ENCODE measurements around the gene UBE2L5.
A peak's percentile ranks its signal among the peaks of the same experiment; 100 is the strongest.

Gene UBE2L5

DNA sequence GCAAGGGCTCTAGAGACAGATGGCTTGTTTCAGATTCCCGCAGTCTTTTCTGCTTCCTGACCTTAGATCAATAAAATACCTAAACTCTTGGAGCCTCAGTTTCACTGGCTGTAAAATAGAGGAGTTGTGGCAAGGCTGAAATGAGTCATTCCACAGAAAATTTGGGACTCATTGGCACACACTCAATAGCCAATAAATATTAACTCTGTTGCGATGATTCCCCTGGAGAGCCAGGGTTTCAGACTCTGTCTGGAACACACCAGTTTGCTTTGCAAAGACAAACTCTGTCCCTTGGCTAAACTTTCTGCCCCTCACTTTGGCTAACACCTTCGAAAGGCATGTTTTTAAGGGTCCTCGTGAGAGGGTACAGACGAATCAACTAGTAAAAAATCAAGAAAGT, 18.1 kb upstream of the UBE2L5 start:
- FAIRE-seq: no peak
- DNase-seq (ENCODE audit: low spot score): no peak

DNA sequence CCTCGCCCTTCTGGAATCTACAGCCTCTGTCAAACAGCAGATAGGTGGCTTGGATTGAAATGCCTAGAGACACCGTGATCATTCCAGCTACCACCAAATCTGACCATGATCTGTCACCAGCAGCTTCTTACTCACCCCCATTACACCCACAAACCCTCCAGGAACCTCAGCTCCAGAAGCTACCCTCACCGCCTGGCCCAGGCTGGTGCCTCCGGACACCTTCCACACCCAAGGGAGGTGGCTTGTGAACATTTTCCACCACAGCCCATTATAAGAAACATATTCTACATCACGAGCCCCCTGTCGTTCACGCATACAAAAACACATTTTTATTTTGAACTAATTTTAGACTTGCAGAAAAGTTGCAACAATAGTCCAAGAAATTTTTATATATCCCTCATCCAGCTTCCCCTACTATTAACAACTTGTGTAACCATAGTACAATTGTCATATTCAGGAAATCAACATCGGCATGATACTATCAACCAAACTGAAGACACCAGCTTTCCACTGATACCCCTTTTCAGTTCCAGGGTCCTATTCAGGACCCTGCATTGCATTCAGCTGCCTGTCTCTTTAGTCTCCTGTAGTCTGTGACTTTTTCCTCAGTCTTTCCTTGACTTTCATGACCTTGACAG, 15.4 kb upstream of the UBE2L5 start:
- no peak for DNase-seq (ENCODE audit: low spot score)
- no peak for FAIRE-seq

DNA sequence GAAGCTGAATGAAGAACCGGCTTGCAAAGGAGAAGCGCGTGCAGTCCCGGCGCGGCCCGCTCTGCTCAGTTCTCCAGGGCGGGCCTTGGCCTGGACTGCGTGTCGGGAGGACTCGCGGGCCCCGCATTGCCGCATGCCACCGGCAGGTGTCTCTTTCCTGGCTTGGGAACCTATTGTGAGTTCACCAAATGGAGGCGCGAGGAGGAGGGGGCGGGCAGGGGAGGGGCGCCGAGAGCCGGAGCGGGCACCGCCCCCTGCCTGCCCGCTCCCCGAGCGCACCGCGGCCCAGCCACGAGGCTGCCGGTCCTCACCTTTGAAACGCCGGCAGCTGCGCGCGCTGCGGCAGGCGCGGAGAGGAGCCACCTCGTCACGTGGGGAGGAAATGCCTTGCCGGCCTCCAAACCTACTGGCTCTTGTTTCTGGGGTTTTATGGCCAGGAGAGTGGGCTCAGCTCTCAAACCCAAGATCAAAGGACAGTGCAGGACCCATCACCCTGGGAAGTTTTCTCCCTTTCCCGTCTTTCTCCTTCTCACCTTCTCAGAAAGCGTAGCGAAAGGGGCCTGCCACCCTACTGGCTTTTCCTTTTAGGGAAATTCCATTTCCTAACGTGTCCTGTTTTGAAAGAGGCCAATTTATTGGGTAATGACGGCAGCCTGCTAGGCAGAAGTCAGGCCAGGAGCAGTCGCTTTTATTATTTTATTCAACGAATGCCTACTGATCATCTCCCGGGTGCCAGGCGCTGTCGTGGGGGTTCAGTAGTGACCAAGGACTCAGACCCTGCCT, 13.8 kb upstream of the UBE2L5 start:
- DNase-seq (ENCODE audit: low spot score) (peak; percentile 73), FAIRE-seq (no peak)

DNA sequence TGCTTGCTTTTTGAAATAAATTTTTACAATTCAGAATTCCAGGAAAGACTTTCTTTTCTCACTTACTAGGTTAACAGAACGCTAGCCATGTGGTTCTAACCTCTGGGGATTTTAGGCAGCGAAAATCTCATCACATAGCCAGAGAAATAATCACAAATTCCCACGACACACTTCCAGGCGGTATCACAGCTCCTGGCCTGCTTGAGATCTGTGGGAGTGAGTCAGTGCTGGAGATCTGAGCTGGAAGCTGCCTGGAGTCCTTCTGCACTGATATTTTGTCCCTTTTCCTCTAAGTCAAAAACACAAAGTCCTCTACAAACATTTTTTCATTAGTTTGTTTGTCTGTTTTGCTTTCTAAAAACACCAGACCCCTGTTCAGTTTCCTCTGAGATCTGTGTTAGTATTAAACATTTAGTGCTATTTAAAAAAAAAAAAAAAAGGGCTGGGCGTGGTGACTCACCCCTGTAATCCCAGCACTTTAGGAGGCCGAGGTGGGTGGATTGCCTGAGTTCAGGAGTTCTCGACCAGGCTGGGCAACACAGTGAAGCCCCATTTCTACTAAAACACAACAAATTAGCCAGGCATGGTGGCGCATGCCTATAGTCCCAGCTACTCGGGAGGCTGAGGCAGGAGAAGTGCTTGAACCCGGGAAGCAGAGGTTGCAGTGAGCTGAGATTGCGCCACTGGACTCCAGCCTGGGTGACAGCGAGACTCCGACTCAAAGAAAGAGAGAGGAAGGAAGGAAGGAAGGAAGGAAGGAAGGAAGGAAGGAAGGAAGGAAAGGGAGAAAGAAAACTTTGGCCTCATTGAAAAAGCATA, 12.2 kb upstream of the UBE2L5 start:
- FAIRE-seq (no peak), DNase-seq (ENCODE audit: low spot score) (peak; percentile 45)

DNA sequence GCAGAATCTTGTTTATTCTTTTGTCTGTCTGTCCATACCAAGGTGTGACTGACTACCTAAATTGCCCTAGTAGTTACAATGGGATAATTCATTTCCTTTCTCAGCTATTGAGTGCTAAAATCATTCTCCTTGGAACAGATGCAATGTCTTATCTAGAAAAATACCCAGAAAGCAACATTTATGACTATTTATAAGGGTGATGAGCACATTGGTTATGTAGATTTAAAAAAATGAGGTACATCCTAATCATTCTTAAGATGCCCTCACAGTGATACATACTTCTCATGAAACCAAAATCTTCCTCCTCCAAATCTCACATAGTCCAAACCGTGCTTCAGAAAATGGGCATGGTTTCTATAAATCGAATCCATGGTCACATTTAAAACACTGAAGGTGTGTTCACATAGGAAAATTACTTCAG, 11.6 kb upstream of the UBE2L5 start:
- no peak for FAIRE-seq
- no peak for DNase-seq (ENCODE audit: low spot score)

DNA sequence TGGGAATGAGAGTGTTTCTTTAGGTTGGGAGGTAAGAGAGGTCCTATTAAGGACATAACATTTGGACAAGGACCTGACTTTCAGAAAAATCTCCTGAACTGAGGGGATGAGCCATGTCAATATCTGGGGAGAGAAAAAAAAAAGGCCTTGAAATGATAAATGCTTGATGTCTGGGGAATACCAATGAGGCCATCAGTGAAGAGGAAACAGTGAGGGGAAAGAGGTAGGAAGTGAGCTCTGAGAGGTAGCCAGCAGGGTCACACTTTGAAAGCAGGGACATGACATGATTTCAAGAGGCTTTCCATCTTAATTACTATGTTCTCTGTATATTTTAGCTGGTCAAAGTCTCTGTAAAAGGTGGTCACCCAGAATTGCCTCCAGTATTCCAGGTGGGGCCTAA, 9.9 kb upstream of the UBE2L5 start:
- DNase-seq (ENCODE audit: low spot score) (no peak), FAIRE-seq (no peak)

DNA sequence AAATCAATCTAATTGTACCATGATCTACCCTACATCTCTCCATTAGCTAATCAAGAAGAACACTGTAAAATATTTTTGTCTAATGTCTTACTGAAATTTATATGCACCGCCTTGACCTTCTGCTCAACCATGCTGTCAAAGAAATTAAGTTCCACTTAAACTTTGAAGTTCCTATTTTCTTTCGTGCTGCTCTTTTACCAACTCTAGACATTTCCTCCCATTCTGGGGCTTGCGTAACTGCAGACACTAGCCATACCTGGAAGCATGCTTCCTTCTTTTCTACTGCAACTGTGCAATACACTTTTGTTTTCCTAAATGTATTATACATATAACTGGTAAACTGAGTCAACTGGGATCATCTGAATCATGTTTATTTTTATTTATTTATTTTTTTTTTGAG, 8.5 kb upstream of the UBE2L5 start:
- DNase-seq (ENCODE audit: low spot score): no peak
- no peak for FAIRE-seq

DNA sequence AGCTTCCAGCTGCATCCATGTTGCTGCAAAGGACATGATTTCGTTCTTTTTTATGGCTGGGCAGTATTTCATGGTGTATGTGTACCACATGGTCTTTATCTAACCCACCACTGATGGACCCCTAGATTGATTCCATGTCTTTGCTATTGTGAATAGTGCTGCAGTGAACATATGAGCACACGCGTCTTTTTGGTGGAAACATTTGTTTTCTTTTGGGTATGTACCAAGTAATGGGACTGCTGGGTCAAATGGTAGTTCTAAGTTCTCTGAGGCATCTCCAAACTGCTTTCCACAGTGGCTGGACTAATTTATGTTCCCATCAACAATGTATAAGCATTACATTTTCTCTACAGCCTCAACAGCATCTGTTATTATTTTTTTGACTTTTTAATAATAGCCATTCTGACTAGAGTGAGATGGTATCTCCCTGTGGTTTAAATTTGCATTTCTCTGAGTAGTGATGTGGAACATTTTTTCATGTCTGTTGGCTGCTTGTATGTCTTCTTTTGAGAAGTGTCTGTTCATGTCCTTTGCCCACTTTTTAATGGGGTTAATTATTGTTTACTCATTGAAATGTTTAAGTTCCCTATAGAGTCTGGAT, 6.8 kb upstream of the UBE2L5 start:
- FAIRE-seq: no peak

DNA sequence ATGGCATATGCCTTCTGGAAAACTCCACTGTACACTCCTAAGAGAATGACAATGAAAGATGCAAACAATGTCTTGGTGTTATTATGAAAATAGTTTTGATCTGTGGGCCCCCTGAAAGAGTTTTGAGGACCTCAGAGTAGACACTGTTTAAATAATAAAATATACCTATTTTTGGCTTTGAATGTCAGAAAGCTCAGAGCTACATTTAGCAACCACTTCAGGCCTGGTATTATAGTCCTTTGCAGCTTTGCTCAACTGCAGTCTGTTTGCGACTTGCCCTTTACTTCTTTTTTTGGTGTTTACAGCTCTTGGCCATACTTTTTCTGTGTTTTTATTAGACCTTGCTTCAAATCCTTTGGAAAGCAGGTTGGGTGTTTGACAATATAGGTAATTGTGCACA, 5.8 kb upstream of the UBE2L5 start:
- no peak for FAIRE-seq
- DNase-seq (ENCODE audit: low spot score): no peak

More for the DNA sequence above, 6.8 kb upstream of the UBE2L5 start:
- DNase-seq (ENCODE audit: low spot score): no peak

DNA sequence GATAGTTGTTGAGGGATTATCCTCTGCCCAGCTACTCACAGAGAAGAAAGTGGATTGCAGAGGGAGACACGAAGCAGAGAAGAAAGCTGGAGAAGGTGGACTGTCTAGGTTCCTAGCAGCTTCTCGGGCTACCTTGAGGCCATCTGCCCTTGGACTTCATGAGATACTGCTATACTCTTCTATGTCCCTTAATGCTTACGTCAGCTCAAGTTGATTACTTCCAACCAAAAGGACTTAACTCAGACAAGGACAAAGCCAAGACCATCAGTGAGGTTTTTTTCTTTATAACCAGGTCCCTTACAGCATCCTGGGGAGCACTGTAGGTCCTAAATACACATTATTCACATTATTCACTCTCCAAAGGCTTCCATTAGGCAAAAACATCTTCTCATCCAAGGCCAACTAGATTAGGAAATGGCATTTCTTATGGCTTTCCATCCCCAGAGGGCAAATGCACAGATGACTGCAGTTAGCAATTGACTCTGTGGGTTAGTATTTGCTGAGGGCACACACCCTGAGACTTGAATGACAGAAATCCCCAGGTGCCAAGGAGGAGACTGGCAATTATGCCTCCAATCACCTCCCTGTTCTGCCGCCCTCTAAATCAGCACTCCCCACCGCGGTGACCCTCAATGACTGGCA, 4.1 kb upstream of the UBE2L5 start:
- FAIRE-seq (no peak), DNase-seq (ENCODE audit: low spot score) (no peak)

DNA sequence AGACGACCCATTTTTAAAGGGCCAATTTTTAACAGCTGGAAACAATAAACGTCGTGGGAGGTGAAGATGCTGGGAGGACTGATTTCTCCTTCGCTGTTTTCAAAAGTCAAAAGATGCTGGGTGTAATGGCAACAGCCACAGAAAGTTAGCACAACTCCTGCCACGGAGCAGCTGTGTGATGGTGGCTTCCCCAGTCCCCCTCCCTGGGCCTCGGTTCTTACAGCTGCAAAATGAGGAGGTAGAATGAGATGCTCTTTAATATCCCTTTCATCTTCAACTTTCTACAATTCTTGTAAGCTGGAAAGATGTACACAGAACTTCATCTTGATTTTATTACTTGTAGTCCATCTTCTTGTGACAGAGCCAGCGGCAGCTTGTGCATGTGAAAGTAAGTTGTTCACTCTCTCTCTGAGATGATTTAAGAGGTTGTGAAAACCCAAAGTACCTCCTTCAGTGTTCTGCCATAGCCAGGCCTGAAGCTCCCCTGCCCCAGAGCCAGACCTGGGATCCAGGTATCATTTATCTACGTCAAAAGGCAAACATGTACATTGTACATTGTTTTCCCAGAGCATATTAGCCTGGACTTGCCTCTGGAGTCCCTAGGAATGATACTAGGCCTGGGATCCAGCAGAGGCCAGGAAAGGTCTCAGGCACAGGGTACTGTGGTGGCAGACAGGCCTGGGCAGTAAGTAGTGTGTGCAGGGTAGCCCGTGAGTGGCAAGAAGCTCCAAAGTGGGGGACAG, 3.4 kb upstream of the UBE2L5 start:
- no peak for FAIRE-seq

DNA sequence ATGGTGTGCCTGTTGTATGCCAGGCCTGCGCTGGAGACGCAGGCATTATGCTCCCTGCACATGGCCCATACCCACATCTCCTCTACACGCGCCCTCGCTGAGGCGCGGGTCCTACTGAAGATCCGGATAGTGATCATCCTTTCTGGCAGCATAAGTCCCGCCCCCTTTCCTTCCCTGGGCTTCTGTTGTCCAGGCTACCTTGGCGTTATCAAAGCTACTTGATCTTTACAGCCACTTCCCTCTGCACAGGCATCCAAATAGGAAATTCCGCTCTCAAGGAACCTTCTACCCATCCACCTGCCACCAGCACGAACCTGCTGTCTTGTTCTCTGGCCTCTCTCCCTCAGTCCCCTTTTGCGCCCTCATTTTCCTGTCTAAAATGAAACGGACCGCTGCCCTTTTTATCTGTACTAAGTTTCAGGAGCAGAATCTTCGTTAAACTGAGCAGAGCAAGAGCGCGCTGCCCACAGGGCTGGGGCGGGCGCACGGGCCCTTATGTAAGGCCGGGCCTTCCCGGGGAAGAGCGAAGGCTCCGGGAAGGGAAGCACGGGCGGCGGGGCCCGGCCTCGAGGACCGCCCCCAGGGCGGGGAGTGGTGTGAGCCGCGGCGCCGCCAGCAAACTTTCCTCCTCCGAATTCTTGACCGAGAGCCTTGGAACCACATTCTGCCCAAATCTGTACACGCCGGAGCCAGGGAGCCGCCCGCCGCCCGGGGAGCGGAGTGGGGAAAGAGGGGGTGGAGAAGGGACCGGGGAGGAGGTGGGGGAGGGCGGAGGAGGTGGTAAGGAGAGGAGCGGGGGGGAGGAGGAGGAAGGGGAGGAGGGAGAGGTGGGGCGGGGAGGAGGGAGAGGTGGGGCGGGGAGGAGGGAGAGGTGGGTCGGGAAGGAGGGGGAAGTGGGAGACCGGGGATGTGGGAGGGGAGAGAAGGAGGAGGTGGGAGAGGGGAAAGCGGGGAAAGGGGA, 920 bp upstream of the UBE2L5 start:
- peak; percentile 69 for DNase-seq (ENCODE audit: low spot score)
- peak; percentile 74 for FAIRE-seq

More for the DNA sequence above, 3.4 kb upstream of the UBE2L5 start:
- DNase-seq (ENCODE audit: low spot score): no peak

DNA sequence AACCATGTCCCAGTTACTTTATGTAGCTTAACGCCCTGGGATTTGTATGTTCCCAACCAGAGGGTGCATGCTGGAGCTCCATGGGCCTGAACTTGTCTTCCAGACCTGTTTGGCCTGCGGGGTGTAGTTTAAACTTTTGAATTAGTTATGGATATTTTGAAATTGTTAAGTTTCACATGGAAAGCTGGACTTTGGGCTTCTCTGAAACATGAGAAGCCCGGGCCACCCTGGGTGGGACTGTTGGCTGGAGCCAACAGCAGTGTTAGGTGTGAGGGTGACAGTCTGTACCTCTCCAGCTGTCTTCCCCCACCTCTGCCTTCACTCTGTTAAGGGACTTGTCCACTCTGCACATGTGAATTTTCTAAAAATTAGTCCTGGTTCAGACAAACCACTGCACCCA, 1.6 kb downstream of the UBE2L5 start:
- no peak for DNase-seq (ENCODE audit: low spot score)
- no peak for FAIRE-seq

DNA sequence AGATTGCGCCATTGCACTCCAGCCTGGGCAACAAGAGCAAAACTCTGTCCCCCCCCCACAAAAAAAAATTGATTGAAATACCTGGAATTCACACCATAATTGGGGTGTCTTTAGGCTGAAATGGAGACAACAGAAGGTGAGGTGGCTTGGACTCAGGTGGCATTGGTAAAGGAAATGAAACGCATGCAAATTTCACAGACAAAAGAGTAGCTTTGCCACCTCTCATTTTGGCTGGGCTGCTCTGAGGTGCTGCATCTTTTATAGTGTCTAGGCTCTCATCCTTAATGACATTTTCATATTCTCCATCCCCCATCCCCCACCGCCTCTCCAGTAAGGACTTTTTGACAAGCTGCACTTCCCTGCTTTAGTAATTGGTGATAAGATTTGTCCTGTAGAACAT, 6.9 kb downstream of the UBE2L5 start:
- no peak for FAIRE-seq
- DNase-seq (ENCODE audit: low spot score): no peak

DNA sequence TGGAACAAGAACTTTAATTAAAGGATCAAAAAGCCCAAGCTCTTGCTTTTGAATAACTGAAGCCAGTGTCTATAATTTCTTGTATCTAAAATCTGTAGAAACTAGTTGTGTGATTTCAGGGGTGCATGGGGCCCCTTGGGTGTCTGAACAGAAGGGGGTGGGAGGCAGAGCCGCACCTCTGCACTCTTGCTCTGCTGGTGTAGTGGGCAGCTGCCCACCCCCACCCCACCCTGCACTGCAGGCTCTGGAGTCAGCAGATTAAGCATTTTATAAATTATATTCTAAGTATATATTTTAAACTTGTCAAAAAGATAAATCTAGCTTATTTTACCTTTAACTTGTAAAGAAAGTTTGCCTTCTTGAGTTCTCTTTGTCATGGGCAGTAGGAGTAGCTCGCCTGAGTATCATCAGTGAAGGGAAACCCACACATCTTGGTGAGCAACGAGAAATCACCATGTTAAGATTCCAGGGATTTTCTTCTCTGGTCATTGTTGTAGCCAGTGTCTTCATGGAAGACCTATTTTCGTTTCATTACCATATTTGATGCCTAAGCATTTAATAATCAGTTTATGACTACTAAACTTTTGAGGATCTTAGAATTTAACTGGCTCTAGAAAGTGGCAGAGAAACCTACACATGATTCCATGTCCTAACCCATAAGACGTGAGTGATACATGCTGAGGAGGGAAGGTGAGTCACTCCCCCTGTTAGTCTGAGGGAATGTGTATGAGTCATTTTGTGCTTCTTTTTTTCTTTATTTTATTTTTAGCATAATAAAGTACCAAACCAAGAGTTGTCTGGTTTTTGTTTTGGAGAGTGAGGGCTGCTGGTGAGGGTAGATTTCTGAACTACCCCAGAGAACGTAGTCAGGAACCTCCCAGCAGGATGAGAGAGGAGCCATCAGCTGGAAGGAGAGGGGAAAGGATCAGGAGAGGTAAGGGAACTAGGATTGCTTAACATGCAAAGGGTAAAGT, 7.7 kb downstream of the UBE2L5 start:
- DNase-seq (ENCODE audit: low spot score): peak; percentile 60

DNA sequence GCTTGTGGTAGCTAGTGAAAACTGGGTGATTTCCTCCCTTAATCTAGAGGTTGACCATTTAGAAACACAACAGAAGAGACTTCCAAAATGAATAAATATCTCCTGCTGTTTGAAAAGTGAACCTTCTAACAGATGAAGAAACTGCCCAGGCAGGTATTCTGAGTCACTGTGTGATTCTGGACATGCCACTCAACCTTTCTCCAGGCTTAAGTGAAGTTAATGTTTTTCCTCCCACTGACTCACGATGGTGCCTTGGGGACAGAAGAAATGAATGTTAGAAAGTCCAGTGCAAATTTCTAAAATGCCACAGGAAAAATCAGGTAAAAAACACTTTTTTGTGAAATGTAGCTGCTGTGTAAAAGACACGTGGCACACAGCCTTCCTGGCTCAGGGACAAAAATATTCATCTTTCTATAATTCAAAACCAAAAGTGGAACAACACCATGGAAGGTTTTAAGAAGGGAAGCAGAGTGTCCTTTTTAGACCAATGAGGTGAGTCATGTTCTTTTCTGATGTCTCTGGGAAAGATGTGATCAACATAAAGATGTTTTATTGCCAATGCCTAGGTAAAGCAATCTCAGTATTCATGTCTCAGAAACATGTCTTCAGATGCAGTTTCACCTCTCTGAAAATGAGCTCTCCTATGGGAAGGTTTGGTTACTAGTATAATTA, 9.1 kb downstream of the UBE2L5 start:
- DNase-seq (ENCODE audit: low spot score): peak; percentile 16
- no peak for FAIRE-seq

More for the DNA sequence above, 7.7 kb downstream of the UBE2L5 start:
- FAIRE-seq: no peak

DNA sequence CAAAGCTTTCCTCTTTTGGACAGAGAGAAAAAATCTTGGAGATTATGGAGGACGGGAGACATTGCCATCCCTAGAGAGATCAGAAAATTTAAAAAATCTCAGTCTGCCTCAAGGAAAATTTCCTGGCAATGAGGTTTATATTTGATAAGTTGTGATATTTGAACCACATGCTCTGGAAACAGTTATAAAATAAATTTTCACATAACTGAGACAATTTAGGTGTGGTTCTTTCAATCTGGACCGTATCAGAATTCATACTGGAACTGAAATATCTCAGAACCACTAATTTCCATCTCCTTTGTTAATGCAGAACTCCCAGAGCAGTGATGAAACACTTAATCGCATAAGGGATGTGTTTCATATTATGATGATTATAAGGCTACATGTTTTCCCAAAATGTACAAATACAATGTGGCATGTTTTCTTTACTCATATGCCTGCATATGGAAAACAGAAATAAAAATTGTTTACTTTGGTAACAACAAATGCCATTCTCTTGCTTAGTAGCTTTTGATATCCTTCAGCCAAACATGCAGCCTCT, 13.7 kb downstream of the UBE2L5 start:
- DNase-seq (ENCODE audit: low spot score) (no peak), FAIRE-seq (no peak)

Measured in urothelium cell line (cell line).